ENCODE data around the gene DAO. TPM values are rescaled to one million over a fixed set of nuclear protein-coding genes. Genes with fewer than 3 reads are reported as not detected.

Gene DAO
- total RNA-seq, 1 experiment from 2014 or later: not detected

DNA sequence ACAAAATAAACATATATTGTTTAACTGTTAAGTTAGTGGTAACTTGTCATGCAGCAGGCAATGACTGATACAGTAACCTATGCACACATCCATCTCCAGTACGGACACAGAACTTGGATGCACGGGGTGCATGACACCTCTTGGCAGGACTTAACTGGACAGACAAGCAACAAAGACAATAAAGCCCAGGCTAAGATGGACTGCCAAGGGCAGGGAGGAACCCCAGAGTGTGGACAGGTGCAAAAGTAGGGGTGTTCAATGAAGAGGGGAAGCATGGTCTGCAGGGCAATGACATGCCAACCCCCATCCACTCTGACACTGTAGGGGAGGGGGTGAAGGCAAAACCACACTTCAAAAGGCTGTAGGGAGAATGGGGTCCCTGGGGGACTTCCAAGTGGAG is 34.2 kb upstream of the DAO start:
- no TSS peak for BruUV-seq (replicated peaks)
- no peaks in the 10 kb centered on the region for H3K27me3 ChIP-seq (replicated peaks; ENCODE audit: insufficient read depth, low read depth, low read length, poor library complexity)
- no peak overlapping the region for H3K27ac ChIP-seq (ENCODE audit: low read depth, low read length, poor library complexity, severe bottlenecking)
- POLR2A ChIA-PET (ENCODE audit: low non-redundant PET): no interaction called here
- no peak for TF ChIP-seq CTCF (conservative IDR thresholded peaks at IDR 0.05; ENCODE audit: low read depth, low read length)
- no peak for TF ChIP-seq EZH2 (IDR thresholded peaks at IDR 0.05; ENCODE audit: borderline replicate concordance, low read depth, low read length, poor library complexity, severe bottlenecking)
- CTCF ChIA-PET: no interaction called here
- H3K4me1 ChIP-seq (ENCODE audit: insufficient read depth, low read length, poor library complexity, severe bottlenecking): peaks cover 12% of the 10 kb centered on the region
- DNase-seq (ENCODE audit: low spot score): no peak
- intact Hi-C loops (cut with micrococcal nuclease; ENCODE audit: unreplicated experiment): no loop called here
- no peak overlapping the region for H3K4me3 ChIP-seq (ENCODE audit: low read depth, low read length, poor library complexity, severe bottlenecking)
- peaks cover 32% of the 10 kb centered on the region for H3K36me3 ChIP-seq (ENCODE audit: insufficient read depth, low read length, poor library complexity, severe bottlenecking)
- no peaks in the 10 kb centered on the region for H3K9me3 ChIP-seq (ENCODE audit: low read depth, low read length, poor library complexity, severe bottlenecking)

DNA sequence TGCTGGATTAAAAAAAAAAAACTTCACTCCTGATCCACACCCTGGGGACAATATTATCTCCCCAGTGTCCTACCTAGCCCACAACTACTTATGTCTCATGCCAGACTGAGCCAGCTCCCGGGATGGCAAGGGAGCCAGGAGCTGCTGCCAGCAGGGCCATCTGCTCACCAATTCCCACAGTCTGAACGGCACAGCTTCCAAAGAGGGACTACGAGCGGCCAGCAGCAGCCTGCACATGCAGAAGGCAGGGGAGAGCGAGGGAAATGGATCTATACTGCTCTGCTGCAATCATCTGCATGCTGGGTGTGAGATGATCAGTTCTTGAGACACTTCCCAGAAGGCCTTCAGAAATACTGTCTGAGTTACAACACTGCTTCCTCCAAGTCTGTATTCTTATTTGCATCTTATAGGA is 33.6 kb upstream of the DAO start:
- Histone ChIP-seq H3K27me3 (replicated peaks; ENCODE audit: insufficient read depth, low read depth, low read length, poor library complexity) (no peaks in the 10 kb centered on the region), H3K4me3 (ENCODE audit: low read depth, low read length, poor library complexity, severe bottlenecking) (no peak overlapping the region), H3K4me1 (ENCODE audit: insufficient read depth, low read length, poor library complexity, severe bottlenecking) (peaks cover 18% of the 10 kb centered on the region), H3K36me3 (ENCODE audit: insufficient read depth, low read length, poor library complexity, severe bottlenecking) (peaks cover 32% of the 10 kb centered on the region), H3K27ac (ENCODE audit: low read depth, low read length, poor library complexity, severe bottlenecking) (no peak overlapping the region), H3K9me3 (ENCODE audit: low read depth, low read length, poor library complexity, severe bottlenecking) (no peaks in the 10 kb centered on the region)
- no peak for TF ChIP-seq EZH2 (IDR thresholded peaks at IDR 0.05; ENCODE audit: borderline replicate concordance, low read depth, low read length, poor library complexity, severe bottlenecking)
- no peak for TF ChIP-seq CTCF (conservative IDR thresholded peaks at IDR 0.05; ENCODE audit: low read depth, low read length)
- POLR2A ChIA-PET (ENCODE audit: low non-redundant PET): no interaction called here
- BruUV-seq (replicated peaks): no TSS peak
- CTCF ChIA-PET: no interaction called here
- DNase-seq (ENCODE audit: low spot score): no peak
- intact Hi-C loops (cut with micrococcal nuclease; ENCODE audit: unreplicated experiment): no loop called here

DNA sequence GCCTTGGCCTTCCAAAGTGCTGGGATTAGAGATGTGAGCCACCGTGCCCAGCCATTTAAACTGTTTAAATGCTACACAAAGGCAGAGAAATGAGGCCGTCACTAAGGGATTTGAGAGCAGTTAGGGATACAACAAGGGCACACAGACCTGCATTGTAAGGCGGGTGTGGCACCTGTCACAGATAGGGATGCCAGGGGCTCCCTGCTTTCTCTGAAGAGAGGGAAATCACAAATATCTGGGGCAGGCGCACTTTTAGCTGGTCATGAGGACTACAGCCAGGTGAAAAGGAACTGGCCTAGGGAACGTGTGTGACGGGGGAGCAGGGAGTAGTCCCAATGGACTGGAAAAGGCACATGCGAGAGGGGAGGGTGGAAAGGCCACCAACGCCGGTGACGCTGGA is 32.2 kb upstream of the DAO start:
- TF ChIP-seq EZH2 (IDR thresholded peaks at IDR 0.05; ENCODE audit: borderline replicate concordance, low read depth, low read length, poor library complexity, severe bottlenecking) (no peak), CTCF (conservative IDR thresholded peaks at IDR 0.05; ENCODE audit: low read depth, low read length) (no peak)
- Histone ChIP-seq H3K27me3 (replicated peaks; ENCODE audit: insufficient read depth, low read depth, low read length, poor library complexity) (no peaks in the 10 kb centered on the region), H3K4me1 (ENCODE audit: insufficient read depth, low read length, poor library complexity, severe bottlenecking) (peaks cover 29% of the 10 kb centered on the region), H3K9me3 (ENCODE audit: low read depth, low read length, poor library complexity, severe bottlenecking) (no peaks in the 10 kb centered on the region), H3K36me3 (ENCODE audit: insufficient read depth, low read length, poor library complexity, severe bottlenecking) (peaks cover 37% of the 10 kb centered on the region), H3K27ac (ENCODE audit: low read depth, low read length, poor library complexity, severe bottlenecking) (no peak overlapping the region), H3K4me3 (ENCODE audit: low read depth, low read length, poor library complexity, severe bottlenecking) (no peak overlapping the region)
- intact Hi-C loops (cut with micrococcal nuclease; ENCODE audit: unreplicated experiment): no loop called here
- POLR2A ChIA-PET (ENCODE audit: low non-redundant PET): no interaction called here
- DNase-seq (ENCODE audit: low spot score): no peak
- CTCF ChIA-PET: no interaction called here
- no TSS peak for BruUV-seq (replicated peaks)
